GM12878 (cell line): Measurements from ENCODE around the gene OCA2. TPM values are rescaled to one million over a fixed set of nuclear protein-coding genes. Genes with fewer than 3 reads are reported as not detected.
A peak's percentile ranks its signal among the peaks of the same experiment; 100 is the strongest.

Experiments
- ATAC-seq: fragments of 200-7000 bp; cut with Tn5 transposase; 3 replicates; pipeline ENCODE4 v1.9.1; 2020; ENCODE audit warnings: mild to moderate bottlenecking, moderate library complexity
- BruUV-seq: library from RNA; stranded (reverse); fragments of 400-500 nt; replicated peaks from 2 replicates; lab custom pipeline; 2021; lab: Mats Ljungman, UMichigan
- CTCF ChIA-PET: fragments of 300-600 bp; sonication (Branson Sonifier 250); formaldehyde crosslinking; extraction: SDS; loops from one replicate; lab custom pipeline; 2021; ENCODE audit warnings: inconsistent platforms; lab: Yijun Ruan, JAX
- POLR2A ChIA-PET: fragments of 350-600 bp; formaldehyde crosslinking; extraction: SDS; loops from one replicate; lab custom pipeline; 2021; ENCODE audit warnings: inconsistent platforms; lab: Charles Lee
- RAD21 ChIA-PET: fragments of 300-600 bp; sonication (Branson Sonifier 250); formaldehyde crosslinking; loops from one replicate; lab custom pipeline; 2023; ENCODE audit warnings: antibody characterized with exemption; ENCODE audit not compliant: unreplicated experiment; lab: Charles Lee
- SMC1A ChIA-PET: fragments of 300-600 bp; sonication (Branson Sonifier 250); formaldehyde crosslinking; loops from one replicate; lab custom pipeline; 2023; ENCODE audit not compliant: unreplicated experiment, uncharacterized antibody; lab: Charles Lee
- DNase-seq: peaks from one replicate; pipeline ENCODE4 v3.0.0-alpha.2; 2011; ENCODE audit warnings: low read depth, low spot score
- FAIRE-seq: peaks from 3 replicates; lab custom pipeline; 2011; peaks lifted over from hg19 to GRCh38; lab: Jason Lieb, UNC
- H2AFZ ChIP-seq: 2 replicates; pipeline ENCODE4 v1.6.0; 2011; ENCODE audit warnings: low read depth, low read length, control low read depth; ENCODE audit not compliant: control insufficient read depth
- H3K27ac ChIP-seq: 2 replicates; pipeline ENCODE4 v1.5.1; 2011; ENCODE audit warnings: control low read depth; ENCODE audit not compliant: control insufficient read depth, insufficient read depth
- H3K27me3 ChIP-seq, 2 experiments: replicated peaks in 1 of 2; 2 replicates each; pipeline versions ENCODE4 v1.6.0 to v1.6.1; 2011; ENCODE audit warnings: low read length in 1 of 2; ENCODE audit not compliant: control insufficient read depth in 2 of 2, insufficient read depth in 2 of 2
- H3K36me3 ChIP-seq, 2 experiments: 2 replicates each; pipeline ENCODE4 v1.5.1; 2011; ENCODE audit warnings: low read length in 1 of 2; ENCODE audit not compliant: control insufficient read depth in 2 of 2, insufficient read depth in 2 of 2
- H3K4me1 ChIP-seq: 2 replicates; pipeline ENCODE4 v1.6.1; 2011; ENCODE audit warnings: mild to moderate bottlenecking, low read length, moderate library complexity, mixed read lengths; ENCODE audit not compliant: control insufficient read depth, insufficient read depth
- H3K4me2 ChIP-seq: 2 replicates; pipeline ENCODE4 v1.6.0; 2011; ENCODE audit warnings: control low read depth; ENCODE audit not compliant: control insufficient read depth, insufficient read depth
- H3K4me3 ChIP-seq: fragments of 200-600 bp; sonication (generic); 2 replicates; pipeline ENCODE4 v1.5.1; 2016
- H3K79me2 ChIP-seq: 2 replicates; pipeline ENCODE4 v1.6.0; 2011; ENCODE audit warnings: low read length; ENCODE audit not compliant: control insufficient read depth, insufficient read depth
- H3K9ac ChIP-seq: 2 replicates; pipeline ENCODE4 v1.8.0; 2011; ENCODE audit warnings: low read length, control low read depth, mixed read lengths; ENCODE audit not compliant: control insufficient read depth, insufficient read depth
- H3K9me3 ChIP-seq: replicated peaks from 3 replicates; pipeline ENCODE4 v1.5.1; 2011; ENCODE audit warnings: mild to moderate bottlenecking, low read length; ENCODE audit not compliant: control insufficient read depth, insufficient read depth
- H4K20me1 ChIP-seq: 2 replicates; pipeline ENCODE4 v1.6.0; 2011; ENCODE audit not compliant: control insufficient read depth, insufficient read depth
- HSF1 ChIP-seq: fragments of 150-350 bp; IDR thresholded peaks from 2 replicates; pipeline ENCODE4 v1.6.1; 2014; ENCODE audit warnings: mild to moderate bottlenecking, low read depth, low read length
- IRF5 ChIP-seq: fragments of 450-650 bp; IDR thresholded peaks from 2 replicates; pipeline ENCODE4 v1.6.1; 2017; ENCODE audit warnings: borderline replicate concordance
- NFIC ChIP-seq: IDR thresholded peaks from 2 replicates; pipeline ENCODE4 v1.6.1; 2012; ENCODE audit warnings: low read depth, mild to moderate bottlenecking, inconsistent platforms, low read length, moderate library complexity
- NR2C1 ChIP-seq: fragments of 450-650 bp; IDR thresholded peaks from 2 replicates; pipeline ENCODE4 v1.6.1; 2017; ENCODE audit warnings: antibody characterized with exemption, mild to moderate bottlenecking, moderate library complexity
- RCOR1 ChIP-seq: conservative IDR thresholded peaks from 2 replicates; pipeline ENCODE4 v1.6.1; 2012; ENCODE audit warnings: low read depth, low read length, improper control_type of control experiment
- TCF3 ChIP-seq: IDR thresholded peaks from 2 replicates; pipeline ENCODE4 v1.6.1; 2012; ENCODE audit warnings: low read depth, mild to moderate bottlenecking, low read length, borderline replicate concordance; ENCODE audit not compliant: insufficient read depth
- ZNF592 ChIP-seq: fragments of 450-650 bp; IDR thresholded peaks from 2 replicates; pipeline ENCODE4 v1.6.1; 2017; ENCODE audit warnings: mild to moderate bottlenecking, moderate library complexity
- WGBS: methylation state at CpG from one replicate; pipeline ENCODE4 v1.1.6; 2016; ENCODE audit warnings: low lambda C conversion rate; ENCODE audit not compliant: insufficient replicate concordance, insufficient coverage; ENCODE audit errors: missing lambda C conversion rate; 5-methylcytosine and 5-hydroxymethylcytosine counted together
- in situ Hi-C: fragments of 300-500 bp; cut with MboI; formaldehyde crosslinking; loops from 9 replicates; pipeline ENCODE4 v1.14.3; 2018; ENCODE audit warnings: mixed read lengths
- intact Hi-C: fragments of 100-400 bp; cut with micrococcal nuclease; formaldehyde crosslinking; loops from one replicate; pipeline ENCODE4 v1.14.2; 2022; ENCODE audit not compliant: unreplicated experiment
- polyA plus RNA-seq, 11 experiments: library from polyadenylated mRNA; depleted of rRNA in 4 of 11; unstranded in 6 of 11; stranded (reverse) in 5 of 11; fragments of >200 nt; fragmentation: Nextera tagmentation in 4 of 11; fragmentation: Illumina TruSeq in 1 of 11; extraction: Ambion mirVana in 4 of 11; extraction: Trizol in 1 of 11; gene quantifications; 1 replicate in 1 of 11; 2 replicates in 10 of 11; pipeline versions ENCODE4 v1.2.1 to v1.2.3, GENCODE V29; 2011 to 2016; ENCODE audit warnings: inconsistent platforms in 2 of 11, missing spikeins in 2 of 11, low read depth in 1 of 11
- total RNA-seq, 4 experiments: library from RNA; depleted of rRNA in 3 of 4; stranded (reverse); fragments of >200 nt in 3 of 4; fragmentation: Illumina TruSeq in 1 of 4; extraction: Trizol in 1 of 4; gene quantifications; 2 replicates each; pipeline versions ENCODE4 v1.2.1 to v1.2.3, GENCODE V29; 2013 to 2021

Gene OCA2
- total and polyA plus RNA-seq, 10 of the 15 experiments (the other 5 are each of a cell fraction or from before 2014, with no cell fraction given) = 0.04 to 1.8 TPM; not detected in 8

GRCh38 chr15:28096670-28097431 is 2.3 kb downstream of the OCA2 start:
- Histone ChIP-seq H3K4me3 (peak overlapping the region; percentile 68; the same call in 1 of the 2 replicates), H4K20me1 (no peaks in the 10 kb centered on the region), H3K9ac (no peak overlapping the region), H3K27me3 (peaks cover 19 to 20% of the 10 kb centered on the region in 2 experiments), H3K36me3 (no peaks in the 10 kb centered on the region), H2AFZ (no peak overlapping the region), H3K9me3 (no peaks in the 10 kb centered on the region), H3K27ac (no peak overlapping the region), H3K4me2 (peak overlapping the region; percentile 93), H3K4me1 (peaks cover 6% of the 10 kb centered on the region), H3K79me2 (no peaks in the 10 kb centered on the region)
- FAIRE-seq (no peak), ATAC-seq (no peak), DNase-seq (no peak)
- TF ChIP-seq RCOR1 = no peak
- TF ChIP-seq TCF3 = no peak
- no peak for TF ChIP-seq NFIC
- no peak for TF ChIP-seq ZNF592
- no peak for TF ChIP-seq NR2C1
- TF ChIP-seq IRF5 = no peak
- no peak for TF ChIP-seq HSF1
- SMC1A ChIA-PET = no interaction called here
- 23% methylated on average over 48 of the region's 72 CpGs for WGBS
- CTCF ChIA-PET = interaction anchor here (1.2 kb wide), 1 partner anchor 29 kb away, joined by 3 read pairs; no protein-coding TSS in a partner anchor
- intact Hi-C loops = no loop called here
- BruUV-seq = no TSS peak
- POLR2A ChIA-PET = no interaction called here
- in situ Hi-C loops = no loop called here
- RAD21 ChIA-PET = no interaction called here
